Suppressor macrophage (primary cell): ENCODE results near the gene ST3GAL2.
"Not testable (repeated sequence)": the region's sequence is repeated elsewhere in the genome, so short reads cannot be mapped to it uniquely, and the experiment has no call there.

Source experiments
- DNase-seq, 4 experiments: peaks; one replicate each; pipeline ENCODE4 v3.0.0-alpha.2; 2020 to 2022

ST3GAL2 gene

DNA sequence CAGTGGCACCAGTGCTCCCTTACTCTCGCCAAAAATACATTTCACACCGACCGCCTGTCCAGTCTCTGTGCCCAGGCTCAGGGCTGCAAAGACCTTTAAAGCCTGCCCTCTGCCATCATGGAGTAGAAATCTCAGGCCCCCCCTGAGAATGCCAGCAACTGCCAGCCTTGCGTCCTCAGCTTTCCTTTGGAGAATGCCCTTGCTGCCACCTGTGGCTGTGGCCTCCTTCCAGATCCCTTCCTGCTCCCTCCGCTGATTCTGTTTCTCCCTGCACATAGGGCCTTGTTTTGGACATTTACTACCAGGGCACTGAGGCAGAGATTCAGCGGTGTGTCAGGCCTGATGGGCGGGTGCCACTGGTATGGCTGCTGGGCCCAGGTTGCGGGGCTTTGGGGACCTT, 28.7 kb upstream of the ST3GAL2 start:
- DNase-seq: no peak

DNA sequence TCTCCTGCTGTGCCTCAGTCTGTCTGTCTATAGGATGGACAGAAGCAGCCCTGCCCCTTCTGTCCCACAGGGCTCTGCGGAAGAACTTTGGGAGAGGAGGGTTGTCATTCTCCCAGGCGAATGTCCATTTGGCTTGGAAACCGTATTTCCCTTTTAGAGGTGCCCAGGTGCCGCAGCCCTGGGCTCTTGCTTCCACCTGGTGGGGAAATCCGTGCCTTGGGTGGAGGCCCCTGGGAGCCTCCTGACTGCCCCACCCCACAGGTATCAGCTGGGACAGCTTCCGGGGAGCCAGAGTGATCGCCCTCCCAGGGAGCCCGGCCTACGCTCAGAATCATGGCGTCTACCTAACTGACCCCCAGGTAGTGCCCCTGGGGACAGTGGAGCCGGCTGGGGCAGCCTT, 28.2 kb upstream of the ST3GAL2 start:
- no peak for DNase-seq

DNA sequence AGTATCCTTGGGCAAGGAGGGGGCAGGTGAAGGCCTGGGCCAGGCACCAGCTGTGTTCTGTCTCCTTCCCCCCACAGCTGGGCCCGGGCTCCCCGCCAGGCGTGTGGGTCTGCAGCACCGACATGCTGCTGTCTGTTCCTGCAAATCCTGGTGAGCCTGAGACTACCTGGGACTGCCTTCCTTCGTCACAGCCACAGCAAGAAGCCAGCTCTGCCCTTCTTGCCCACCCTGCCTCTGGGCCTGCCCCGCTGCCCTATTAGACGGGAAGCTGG, 27.8 kb upstream of the ST3GAL2 start:
- DNase-seq: no peak

DNA sequence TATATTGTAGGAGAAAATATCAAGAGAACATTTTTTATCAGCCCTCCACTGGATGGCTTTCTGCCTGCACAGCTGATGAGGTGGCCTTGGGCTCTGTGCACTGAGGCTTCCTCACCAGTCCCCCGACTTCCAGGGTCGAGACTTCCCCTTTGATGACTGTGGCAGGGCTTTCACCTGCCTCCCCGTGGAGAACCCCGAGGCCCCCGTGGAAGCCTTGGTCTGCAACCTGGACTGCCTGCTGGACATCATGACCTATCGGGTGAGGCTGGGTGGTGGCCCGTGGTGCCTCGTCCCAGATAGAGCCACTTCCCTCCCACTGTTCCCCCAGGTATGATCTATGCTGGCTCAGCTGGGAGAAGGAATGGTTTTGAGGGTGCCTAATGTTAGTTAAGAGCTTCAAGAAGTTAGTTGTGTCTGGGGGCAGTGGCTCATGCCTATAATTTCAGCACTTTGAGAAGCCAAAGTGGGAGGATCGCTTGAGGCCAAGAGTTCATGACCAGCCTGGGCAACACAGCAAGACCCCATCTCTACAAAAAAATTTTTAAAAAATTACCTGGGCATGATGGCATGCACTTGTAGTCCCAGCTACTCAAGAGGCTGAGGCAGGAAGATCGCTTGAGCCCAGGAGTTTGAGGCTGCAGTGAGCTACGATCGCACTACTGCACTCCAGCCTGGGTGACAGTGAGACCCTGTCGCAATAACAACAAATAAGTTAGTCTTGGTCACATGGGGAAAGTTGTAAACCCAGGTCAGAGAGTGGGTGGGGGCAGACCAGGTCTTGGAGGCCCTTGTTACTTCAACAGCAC, 27.3 kb upstream of the ST3GAL2 start:
- DNase-seq: no peak

DNA sequence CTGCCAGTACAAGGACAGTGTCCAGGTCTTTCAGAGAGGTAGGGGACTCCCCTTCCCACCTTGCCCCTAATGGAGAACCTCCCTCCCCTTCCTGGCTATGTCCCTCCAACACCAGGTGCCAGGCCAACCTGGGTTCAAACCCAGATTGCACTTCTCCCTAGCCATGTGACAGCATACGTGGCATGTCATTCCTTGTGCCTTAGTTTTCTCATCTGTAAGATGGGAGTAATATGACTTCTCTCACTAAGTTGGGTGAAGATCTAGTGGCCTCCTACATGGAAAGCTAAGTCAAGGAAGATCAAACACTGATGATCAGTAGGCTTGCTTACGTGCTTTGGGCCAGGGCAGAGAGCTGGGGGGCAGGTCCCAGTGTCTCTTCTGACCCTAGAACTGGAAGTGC, 24.3 kb upstream of the ST3GAL2 start:
- DNase-seq: no peak

DNA sequence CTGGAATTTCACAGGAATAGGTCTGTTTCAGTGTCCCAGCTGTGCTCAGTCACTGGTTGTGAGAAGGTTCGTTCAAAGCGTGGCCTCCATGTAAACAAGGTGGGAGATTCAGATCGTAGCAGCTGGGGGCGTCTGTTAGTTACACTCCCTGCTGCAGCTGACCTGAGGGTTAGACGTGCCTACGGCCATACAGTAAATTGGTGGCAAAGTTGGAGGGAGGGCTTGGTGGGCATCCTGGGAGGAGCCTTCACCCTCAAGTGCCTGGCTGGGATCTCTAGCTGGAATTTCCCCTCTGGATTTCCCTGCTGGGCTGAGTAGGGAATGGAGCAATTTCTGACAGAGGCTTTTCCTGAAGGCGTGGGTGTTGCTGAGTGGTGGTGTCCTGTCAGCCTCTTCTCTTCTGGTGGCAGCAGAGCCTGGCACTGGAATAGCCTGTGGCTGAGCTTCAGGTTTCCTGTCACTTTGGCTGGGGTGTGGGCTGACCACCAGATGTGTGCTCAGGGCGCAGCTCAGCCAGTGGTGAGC, 21.9 kb upstream of the ST3GAL2 start:
- DNase-seq: peak; percentile 31 to 75 (median 62)

DNA sequence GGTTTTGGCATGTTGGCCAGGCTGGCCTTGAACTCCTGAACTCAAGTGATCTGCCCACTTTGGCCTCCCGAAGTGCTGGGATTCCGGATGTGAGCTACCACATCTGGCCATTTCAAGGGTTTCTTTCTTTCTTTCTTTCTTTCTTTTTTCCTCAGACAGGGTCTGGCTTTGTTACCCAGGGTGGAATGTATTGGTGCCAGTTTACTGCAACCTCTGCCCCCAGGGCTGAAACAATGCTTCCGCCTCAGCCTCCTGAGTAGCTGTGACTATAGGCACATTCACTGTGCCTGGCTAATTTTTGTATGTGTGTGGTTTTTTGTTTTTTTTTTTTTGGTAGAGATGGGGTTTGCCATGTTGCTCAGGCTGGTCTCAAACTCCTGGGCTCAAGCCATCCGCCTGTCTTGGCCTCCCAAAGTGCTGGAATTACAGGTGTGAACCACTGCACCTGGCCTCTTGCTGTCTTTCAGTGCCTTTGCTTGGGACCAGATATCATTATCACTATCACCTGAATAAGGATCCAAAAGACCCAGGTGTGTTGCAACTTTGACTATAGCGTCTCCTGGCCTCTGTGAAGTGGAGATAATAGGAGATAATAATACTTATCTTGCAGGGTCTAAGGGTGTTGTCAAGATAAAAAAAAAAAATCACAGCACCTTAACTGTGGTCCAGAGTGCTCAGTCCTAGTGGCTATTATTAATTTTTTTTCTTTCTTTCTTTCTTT, 18.7 kb upstream of the ST3GAL2 start:
- no peak for DNase-seq

DNA sequence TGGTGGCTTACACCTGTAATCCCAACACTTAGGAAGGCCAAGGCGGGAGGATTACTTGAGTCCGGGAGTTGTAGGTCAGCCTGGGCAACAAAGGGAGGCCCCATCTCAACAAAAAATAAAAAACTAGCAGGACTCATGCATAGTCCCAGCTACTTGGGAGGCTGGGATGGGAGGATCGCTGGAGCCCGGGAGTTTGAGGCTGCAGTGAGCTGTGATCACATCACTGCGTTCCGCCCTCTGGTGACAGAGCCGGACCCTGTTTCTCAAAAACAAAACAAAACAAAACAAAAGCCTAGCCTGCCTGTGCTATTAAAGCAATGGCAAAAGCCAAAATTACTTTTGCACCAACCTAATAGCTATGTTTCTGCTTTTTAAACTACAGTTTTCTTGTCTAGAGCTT, 17.0 kb upstream of the ST3GAL2 start:
- no peak for DNase-seq

DNA sequence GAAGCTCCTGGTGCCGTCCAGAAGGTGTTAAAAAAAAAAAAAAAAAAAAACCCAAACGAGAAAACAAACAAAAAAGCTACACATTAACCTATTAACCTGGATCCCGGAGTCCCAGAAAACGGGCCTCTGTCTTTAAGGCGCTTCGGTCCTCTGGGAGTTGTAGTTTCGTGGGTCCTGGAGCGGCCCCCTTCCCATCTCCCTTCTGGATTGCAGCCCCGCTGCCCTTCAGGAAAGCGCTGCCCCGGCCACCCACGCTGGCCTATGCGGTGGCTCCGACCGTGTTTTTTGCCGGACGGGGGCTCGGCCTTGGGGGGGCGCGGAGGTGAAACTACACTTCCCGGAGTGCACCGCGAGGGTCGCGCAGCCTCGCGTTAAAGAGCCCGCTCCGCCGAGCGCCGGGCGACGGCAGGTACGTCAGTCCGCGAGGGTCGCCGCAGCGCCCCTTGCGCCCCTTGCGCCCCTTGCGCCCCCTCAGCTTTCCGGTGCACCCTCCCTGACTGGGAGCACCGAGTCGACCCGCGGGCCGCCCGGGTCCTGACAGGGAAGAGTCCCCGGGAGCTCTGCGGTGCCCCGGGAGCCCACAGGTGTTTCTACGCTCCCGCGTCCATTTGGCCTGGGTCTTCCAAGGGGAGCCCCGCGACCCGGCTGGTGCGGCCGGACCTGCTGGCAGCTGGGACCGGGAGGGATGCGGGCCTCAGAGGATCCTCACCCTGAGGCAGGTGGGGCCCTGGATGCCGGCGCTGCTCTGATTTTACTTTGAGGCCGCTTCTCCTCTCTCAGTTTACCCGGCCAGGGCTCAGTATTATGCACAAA, 15.5 kb upstream of the ST3GAL2 start, which contains the start of gene FCSK:
TSS of gene FCSK (plus strand) at position 374 of the 813 bp plus-strand sequence. CDS start 8,596 bp downstream, outside the sequence.
- peak; percentile 66 to 84 (median 76) for DNase-seq

DNA sequence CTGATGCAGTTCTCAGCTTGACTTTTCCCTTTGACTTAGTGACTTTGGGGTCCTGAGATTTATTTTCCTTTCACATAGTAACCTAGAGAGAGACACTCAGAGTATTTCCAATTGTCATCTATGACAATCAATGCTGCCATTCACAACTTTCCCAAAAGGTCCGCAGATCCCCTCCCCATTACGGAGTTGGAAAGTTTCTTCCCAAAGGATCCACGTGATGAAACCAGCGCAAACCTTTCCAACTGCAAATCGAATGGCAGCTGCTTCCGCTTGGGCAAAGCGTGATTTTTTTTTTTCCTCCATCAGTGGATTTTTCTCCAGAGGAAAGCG, 15.0 kb upstream of the ST3GAL2 start:
- no peak for DNase-seq

DNA sequence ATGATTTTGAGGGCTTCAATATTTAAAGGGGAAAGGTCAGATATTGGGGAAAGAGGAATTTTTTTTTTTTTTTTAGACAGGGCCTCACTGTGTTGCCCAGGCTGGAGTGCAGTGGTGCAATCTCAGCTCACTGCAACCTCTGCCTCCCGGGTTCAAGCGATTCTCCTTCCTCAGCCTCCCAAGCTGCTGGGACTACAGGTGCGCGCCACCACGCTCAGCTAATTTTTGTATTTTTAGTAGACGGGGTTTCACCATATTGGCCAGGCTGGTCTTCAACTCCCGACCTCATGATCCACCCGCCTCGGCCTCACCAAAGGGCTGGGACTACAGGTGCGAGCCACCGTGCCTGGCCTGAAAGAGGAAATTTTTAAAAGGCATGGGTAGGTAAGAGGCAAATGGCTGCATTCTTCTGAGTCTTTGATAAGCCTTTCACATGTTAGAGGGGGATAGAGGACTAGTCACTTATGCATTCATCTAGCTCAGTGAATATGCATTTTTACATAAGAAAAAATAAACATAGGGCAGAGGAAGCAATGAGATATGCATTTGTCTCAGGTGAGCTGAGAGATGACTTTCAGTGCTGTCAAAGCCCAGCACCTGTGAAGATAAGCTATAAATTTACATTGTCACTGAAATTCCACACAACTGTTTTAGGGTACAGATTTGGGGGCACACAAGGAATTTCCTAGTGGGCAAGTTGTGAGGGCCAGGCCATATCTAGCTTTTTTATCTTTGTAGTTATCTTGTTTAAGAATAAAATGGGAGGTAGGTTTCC, 14.4 kb upstream of the ST3GAL2 start:
- DNase-seq: no peak

DNA sequence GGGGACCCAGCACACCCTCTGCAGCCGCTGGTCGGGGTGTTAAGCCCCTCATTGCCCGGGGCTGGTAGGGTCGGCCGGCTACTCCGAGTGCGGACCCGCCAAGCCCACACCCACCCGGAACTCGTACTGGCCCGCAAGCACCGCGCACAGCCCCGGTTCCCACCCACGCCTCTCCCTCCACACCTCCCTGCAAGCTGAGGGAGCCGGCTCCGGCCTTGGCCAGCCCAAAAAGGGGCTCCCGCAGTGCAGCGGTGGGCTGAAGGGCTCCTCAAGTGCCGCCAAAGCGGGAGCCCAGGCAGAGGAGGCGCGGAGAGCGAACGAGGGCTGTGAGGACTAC, 12.1 kb upstream of the ST3GAL2 start:
- DNase-seq: not testable (repeated sequence)

DNA sequence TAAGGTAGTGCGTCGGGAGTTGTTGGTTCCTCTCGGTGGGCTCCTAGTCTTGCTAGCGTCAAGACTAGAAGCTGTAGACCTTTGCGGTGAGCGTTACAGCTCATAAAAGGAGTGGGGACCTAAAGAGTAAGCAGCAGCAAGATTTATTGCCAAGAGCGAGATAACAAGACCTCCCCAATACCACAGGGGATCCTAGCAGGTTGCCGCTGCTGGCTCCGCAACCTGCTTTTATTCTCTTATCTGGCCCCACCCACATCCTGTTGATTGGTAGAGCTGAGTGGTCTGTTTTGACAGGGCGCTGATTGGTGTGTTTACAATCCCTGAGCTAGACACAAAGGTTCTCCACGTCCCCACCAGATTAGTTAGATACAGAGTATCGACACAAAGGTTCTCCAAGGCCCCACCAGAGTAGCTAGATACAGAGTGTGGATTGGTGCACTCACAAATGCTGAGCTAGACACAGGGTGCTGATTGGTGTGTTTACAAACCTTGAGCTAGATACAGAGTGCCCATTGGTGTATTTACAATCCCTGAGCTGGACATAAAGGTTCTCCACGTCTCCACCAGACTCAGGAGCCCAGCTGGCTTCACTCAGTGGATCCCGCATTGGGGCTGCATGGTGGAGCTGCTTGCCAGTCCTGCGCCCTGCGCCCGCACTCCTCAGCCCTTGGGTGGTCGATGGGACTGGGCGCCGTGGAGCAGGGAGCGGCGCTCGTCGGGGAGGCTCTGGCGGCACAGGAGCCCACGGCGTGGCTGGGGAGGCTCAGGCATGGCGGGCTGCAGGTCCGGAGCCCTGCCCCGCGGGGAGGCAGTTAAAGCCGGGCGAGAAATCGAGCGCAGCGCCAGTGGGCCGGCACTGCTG, 11.5 kb upstream of the ST3GAL2 start:
- not testable (repeated sequence) for DNase-seq

DNA sequence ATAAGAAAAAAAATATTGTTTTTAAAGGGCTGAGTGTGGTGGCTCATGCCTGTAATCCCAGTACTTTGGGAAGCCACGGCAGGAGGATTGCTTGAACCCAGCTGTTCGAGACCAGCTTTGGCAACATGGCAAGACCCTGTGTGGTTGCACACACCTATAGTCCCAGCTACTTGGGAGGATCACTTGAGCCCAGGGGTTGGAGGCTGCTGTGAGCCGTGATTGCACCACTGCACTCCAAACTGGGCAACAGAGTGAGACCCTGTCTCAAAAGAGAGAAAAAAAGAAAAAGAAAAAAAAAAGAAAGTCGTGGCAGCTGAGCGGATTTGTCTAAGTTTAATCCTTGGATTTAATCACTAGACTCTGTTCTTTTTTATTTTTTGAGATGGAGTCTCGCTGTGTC, 9.2 kb upstream of the ST3GAL2 start:
- no peak for DNase-seq

DNA sequence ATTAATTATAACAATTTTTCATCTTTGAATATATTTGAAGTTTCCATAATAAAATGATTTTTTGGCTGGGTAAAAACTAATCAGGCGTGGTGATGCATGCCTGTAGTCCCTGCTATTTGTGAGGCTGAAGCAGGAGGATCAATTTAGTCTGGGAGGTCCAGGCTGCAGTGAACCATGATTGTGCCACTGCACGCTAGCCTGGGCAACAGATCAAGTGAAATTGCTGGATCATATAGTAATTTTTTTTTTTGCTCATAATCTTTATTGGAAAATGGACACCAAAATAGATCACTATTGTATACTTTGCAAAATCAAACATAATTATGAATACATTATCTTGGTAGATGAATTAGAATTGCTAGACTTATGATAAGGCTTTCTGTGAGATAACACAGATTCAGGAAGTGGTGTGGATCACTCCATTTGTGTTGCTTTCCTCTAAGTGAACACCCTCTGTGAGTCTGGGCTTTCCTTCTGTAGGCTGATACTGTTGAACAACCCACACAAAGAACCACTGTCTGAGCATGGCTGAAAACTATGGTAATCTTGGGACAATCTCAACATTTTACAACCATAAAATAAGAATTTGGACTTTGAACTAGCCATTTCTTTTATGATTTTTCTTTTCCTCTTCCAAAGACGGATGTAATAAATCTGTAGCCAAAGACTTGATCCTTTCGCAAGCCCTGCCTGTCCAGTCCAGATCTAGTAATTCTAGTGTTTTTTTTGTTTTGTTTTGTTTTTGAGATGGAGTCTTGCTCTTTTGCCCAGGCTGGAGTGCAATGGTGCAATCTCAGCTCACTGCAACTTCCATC, 5.6 kb upstream of the ST3GAL2 start:
- DNase-seq: peak in 3 of 4 experiments; percentile 35 to 39 (median 38)

DNA sequence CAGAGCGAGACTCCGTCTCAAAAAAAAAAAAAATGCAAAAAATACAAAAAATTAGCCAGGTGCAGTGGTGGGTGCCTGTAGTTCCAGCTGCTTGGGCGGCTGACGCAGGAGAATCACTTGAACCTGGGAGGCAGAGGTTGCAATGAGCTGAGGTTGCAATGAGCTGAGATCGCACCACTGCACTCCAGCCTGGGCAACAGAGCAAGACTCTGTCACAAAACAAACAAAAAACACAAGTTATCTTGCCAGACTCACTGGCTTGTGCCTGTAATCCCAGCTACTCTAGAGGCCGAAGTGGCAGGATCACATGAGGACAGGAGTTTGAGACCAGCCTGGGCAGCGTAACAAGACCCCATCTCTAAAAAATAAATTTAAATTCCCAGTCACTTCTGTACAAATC, 3.4 kb upstream of the ST3GAL2 start:
- no peak for DNase-seq

DNA sequence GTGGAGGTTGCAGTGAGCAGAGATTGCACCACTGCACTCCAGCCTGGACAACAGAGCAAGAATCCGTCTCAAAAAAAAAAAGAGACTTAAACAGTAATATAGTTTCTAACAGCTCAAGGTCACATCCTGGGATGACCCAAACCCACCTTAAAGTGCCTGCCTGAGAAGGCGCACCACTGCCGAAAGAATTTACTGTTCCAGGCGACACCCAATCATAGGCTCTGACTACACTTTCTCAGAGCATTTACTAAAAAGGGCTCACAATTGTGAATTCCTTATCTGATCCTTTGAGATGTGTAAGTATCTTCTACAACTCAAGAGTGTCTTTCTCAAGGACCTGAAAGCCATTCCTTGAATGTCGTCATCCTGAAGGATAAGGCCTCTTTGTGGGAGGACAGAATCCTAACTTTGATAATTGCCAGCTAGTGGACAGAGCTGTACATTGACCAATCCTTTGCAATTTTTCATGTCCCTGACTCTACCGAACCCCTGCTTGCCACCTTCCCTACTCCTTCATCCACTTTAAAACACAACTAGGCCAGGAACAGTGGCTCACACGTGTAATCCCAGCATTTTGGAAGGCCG, 2.6 kb upstream of the ST3GAL2 start:
- DNase-seq: no peak

DNA sequence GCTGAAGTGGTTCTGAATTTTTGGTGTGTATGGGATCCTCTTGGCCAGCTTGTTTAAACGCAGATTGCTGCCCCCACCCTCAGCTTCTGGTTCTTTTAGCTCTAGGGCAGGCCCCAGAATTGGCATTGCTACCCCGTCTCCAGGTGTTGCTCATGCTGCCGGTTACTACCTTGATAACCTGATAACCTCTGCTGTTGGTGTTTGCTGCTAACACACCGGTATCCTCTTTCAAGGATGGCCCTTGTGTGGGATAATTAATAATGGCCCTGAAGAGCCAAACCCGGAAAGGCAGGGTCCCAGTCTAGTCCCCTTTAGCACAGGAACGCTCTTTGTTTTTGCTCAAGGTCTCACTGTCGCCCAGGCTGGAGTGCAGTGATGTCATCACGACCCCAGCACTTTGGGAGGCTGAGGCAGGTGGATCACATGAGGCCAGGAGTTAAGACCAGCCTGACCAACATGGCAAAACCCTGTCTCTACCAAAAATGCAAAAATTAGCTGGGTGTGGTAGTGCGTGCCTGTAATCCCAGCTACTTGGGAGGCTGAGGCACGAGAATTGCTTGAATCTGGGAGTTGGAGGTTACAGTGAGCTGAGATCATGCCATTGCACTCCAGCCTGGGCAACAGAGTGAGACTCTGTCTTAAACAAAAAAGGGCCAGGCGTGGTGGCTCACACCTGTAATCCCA, 1.3 kb upstream of the ST3GAL2 start:
- no peak for DNase-seq

DNA sequence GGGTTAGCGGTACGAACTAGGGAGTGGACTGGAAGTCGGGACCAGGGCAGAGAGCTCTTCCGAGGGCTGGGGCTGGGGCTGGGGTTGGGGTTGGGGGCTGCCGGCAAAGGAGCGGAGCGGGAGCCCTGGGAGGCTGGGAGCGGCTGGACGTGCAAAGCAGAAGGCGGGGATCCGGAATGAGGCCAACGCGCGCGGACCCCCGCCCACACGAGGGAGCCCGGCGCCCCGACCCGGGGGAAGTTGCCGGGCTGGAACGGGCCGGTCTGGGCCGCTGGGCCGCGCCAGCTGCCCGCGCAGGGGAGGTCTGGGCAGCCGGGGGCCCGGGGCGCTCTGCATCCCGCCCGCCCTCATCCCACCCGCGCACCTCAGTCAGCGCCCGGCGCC, 323 bp downstream of the ST3GAL2 start:
- DNase-seq: peak in 1 of 4 experiments; percentile 14
